Parathyroid adenoma (tissue), 2 donors: Measurements from ENCODE around the gene NFYC.

Source experiments
- H2AFZ ChIP-seq: fragments of 300-600 bp; sonication (generic); one replicate; pipeline ENCODE4 v1.7.0; 2017; ENCODE audit warnings: antibody characterized with exemption, mild to moderate bottlenecking
- H3K27ac ChIP-seq: fragments of 300-600 bp; sonication (generic); one replicate; pipeline ENCODE4 v1.7.0; 2017
- H3K27me3 ChIP-seq: fragments of 300-600 bp; sonication (generic); one replicate; pipeline ENCODE4 v1.7.0; 2017; ENCODE audit warnings: low read length; ENCODE audit not compliant: control insufficient read depth, insufficient read depth
- H3K36me3 ChIP-seq: fragments of 300-600 bp; sonication (generic); one replicate; pipeline ENCODE4 v1.7.0; 2017; ENCODE audit warnings: low read length; ENCODE audit not compliant: control insufficient read depth, insufficient read depth
- H3K4me1 ChIP-seq: fragments of 300-600 bp; sonication (generic); one replicate; pipeline ENCODE4 v1.7.0; 2017; ENCODE audit warnings: control low read depth
- H3K4me2 ChIP-seq: fragments of 300-600 bp; sonication (generic); one replicate; pipeline ENCODE4 v1.7.0; 2017; ENCODE audit warnings: low read length
- H3K4me3 ChIP-seq: fragments of 300-600 bp; sonication (generic); one replicate; pipeline ENCODE4 v1.7.0; 2017; ENCODE audit warnings: low read depth, low read length
- H3K79me2 ChIP-seq: fragments of 300-600 bp; sonication (generic); one replicate; pipeline ENCODE4 v1.7.0; 2017; ENCODE audit warnings: control low read depth
- H3K9ac ChIP-seq: fragments of 300-600 bp; sonication (generic); one replicate; pipeline ENCODE4 v1.7.0; 2017; ENCODE audit warnings: mild to moderate bottlenecking
- H3K9me3 ChIP-seq: fragments of 300-600 bp; sonication (generic); one replicate; pipeline ENCODE4 v1.7.0; 2017; ENCODE audit warnings: low read length; ENCODE audit not compliant: control insufficient read depth
- TF ChIP-seq, protein P1 (sequence below): fragments of 300-600 bp; sonication (generic); IDR thresholded peaks from one replicate; pipeline ENCODE4 v1.7.0; 2017; ENCODE audit warnings: antibody characterized with exemption, mild to moderate bottlenecking
- donor health status: primary hyperparathyroidism.

Gene NFYC

GRCh38 chr1:40758004-40758403, 66.5 kb downstream of the NFYC start:
- Histone ChIP-seq H3K9ac (no peak overlapping the region), H3K79me2 (peaks cover 3% of the 10 kb centered on the region), H2AFZ (no peak overlapping the region), H3K36me3 (no peaks in the 10 kb centered on the region), H3K27ac (no peak overlapping the region), H3K4me3 (no peak overlapping the region), H3K9me3 (no peaks in the 10 kb centered on the region), H3K4me1 (peaks cover 3% of the 10 kb centered on the region), H3K27me3 (no peaks in the 10 kb centered on the region), H3K4me2 (peak overlapping the region; percentile 38)
- TF ChIP-seq, protein P1, sequence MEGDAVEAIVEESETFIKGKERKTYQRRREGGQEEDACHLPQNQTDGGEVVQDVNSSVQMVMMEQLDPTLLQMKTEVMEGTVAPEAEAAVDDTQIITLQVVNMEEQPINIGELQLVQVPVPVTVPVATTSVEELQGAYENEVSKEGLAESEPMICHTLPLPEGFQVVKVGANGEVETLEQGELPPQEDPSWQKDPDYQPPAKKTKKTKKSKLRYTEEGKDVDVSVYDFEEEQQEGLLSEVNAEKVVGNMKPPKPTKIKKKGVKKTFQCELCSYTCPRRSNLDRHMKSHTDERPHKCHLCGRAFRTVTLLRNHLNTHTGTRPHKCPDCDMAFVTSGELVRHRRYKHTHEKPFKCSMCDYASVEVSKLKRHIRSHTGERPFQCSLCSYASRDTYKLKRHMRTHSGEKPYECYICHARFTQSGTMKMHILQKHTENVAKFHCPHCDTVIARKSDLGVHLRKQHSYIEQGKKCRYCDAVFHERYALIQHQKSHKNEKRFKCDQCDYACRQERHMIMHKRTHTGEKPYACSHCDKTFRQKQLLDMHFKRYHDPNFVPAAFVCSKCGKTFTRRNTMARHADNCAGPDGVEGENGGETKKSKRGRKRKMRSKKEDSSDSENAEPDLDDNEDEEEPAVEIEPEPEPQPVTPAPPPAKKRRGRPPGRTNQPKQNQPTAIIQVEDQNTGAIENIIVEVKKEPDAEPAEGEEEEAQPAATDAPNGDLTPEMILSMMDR: no peak

GRCh38 chr1:40758578-40759343, 67.3 kb downstream of the NFYC start:
- Histone ChIP-seq H3K27ac (no peak overlapping the region), H3K36me3 (no peaks in the 10 kb centered on the region), H3K4me1 (peaks cover 3% of the 10 kb centered on the region)

GRCh38 chr1:40760984-40761383, 69.5 kb downstream of the NFYC start:
- H3K9me3 ChIP-seq: no peaks in the 10 kb centered on the region
- peaks cover 6% of the 10 kb centered on the region for H3K4me1 ChIP-seq
- no peaks in the 10 kb centered on the region for H3K36me3 ChIP-seq
- no peak overlapping the region for H3K27ac ChIP-seq
- no peaks in the 10 kb centered on the region for H3K79me2 ChIP-seq
- H3K4me2 ChIP-seq: no peak overlapping the region
- TF ChIP-seq, protein P1: no peak
- H3K4me3 ChIP-seq: no peak overlapping the region
- H3K27me3 ChIP-seq: no peaks in the 10 kb centered on the region
- H2AFZ ChIP-seq: no peak overlapping the region
- no peak overlapping the region for H3K9ac ChIP-seq

More at GRCh38 chr1:40758578-40759343, 67.3 kb downstream of the NFYC start:
- H3K9me3 ChIP-seq: no peaks in the 10 kb centered on the region
- no peak overlapping the region for H2AFZ ChIP-seq
- H3K4me3 ChIP-seq: no peak overlapping the region
- H3K79me2 ChIP-seq: peaks cover 3% of the 10 kb centered on the region
- no peak overlapping the region for H3K9ac ChIP-seq
- H3K4me2 ChIP-seq: peak overlapping the region; percentile 24
- no peaks in the 10 kb centered on the region for H3K27me3 ChIP-seq
- TF ChIP-seq, protein P1: no peak

DNA sequence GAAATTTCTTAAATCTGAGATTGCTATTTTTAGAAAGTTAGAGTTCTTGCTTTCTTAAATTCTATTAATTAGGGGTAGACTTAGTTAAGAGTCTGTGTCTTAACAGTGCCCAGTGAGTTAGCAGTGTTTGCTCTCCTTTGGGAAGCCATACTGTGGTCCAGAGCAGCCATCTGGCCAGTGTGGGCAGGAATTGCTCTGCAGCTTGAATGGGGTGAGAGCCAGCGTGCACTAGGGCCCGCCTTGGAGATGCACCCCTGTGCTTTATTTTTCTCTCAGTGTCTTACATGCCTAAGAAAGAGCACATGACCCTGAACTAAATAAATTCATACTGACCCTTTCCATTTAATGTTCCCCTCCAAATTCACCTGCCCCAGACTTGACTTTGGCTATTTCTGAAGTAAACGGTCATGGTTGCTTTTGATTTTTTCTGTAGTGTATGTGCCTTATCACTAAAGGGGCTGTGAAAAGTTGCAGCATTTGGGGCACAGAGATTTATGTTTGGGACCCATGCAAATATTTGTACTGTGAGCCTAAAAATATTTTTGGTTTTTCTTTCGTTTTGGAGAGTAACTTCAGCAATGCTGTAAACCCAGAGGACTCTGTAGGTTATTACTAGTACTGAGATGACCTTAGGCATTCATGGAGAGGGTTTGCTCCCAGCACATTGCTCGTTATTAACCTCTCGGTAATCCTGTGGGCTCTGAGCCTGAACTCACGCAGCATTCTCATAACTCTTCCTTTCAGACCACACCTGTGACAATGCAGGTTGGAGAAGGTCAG, 70.8 kb downstream of the NFYC start:
- H3K79me2 ChIP-seq: no peaks in the 10 kb centered on the region
- H3K4me2 ChIP-seq: no peak overlapping the region
- no peaks in the 10 kb centered on the region for H3K9me3 ChIP-seq
- no peak overlapping the region for H2AFZ ChIP-seq
- peaks cover 6% of the 10 kb centered on the region for H3K4me1 ChIP-seq
- no peaks in the 10 kb centered on the region for H3K36me3 ChIP-seq
- no peak overlapping the region for H3K27ac ChIP-seq
- no peak overlapping the region for H3K4me3 ChIP-seq
- H3K27me3 ChIP-seq: no peaks in the 10 kb centered on the region
- H3K9ac ChIP-seq: no peak overlapping the region
- TF ChIP-seq, protein P1: no peak
